Jurkat, Clone E6-1 (cell line): ENCODE data around the gene LSAMP.
"Not testable (repeated sequence)": the region's sequence is repeated elsewhere in the genome, so short reads cannot be mapped to it uniquely, and the experiment has no call there.

Experiments
- DNase-seq: peaks from one replicate; pipeline ENCODE4 v3.0.0-alpha.2; 2011; ENCODE audit warnings: low read depth, low spot score
- H3K4me3 ChIP-seq: 2 replicates; pipeline ENCODE4 v1.5.1; 2011; ENCODE audit warnings: mild to moderate bottlenecking, low read length, control low read depth, moderate library complexity

LSAMP gene

GRCh38 chr3:116263842-116264545 lies 181.3 kb downstream of the LSAMP start:
- no peak for DNase-seq
- H3K4me3 ChIP-seq: no peak overlapping the region

- no peak overlapping the region for H3K4me3 ChIP-seq
- no peak for DNase-seq
These were observed 184.8 kb downstream of the LSAMP start for GRCh38 chr3:116260491-116260890.

- no peak for DNase-seq
- H3K4me3 ChIP-seq: no peak overlapping the region
These were observed 185.3 kb downstream of the LSAMP start for GRCh38 chr3:116259984-116260383.

GRCh38 chr3:116256843-116257485 lies 188.3 kb downstream of the LSAMP start:
- DNase-seq: no peak
- H3K4me3 ChIP-seq: no peak overlapping the region

GRCh38 chr3:116254541-116254940 lies 190.7 kb downstream of the LSAMP start:
- DNase-seq: no peak
- no peak overlapping the region for H3K4me3 ChIP-seq

- H3K4me3 ChIP-seq: no peak overlapping the region
- DNase-seq: no peak
These were observed 191.8 kb downstream of the LSAMP start for GRCh38 chr3:116253511-116253910.

- H3K4me3 ChIP-seq: no peak overlapping the region
- no peak for DNase-seq
These were observed 197.7 kb downstream of the LSAMP start for GRCh38 chr3:116247605-116248004.

- no peak for DNase-seq
- H3K4me3 ChIP-seq: no peak overlapping the region
These were observed 198.8 kb downstream of the LSAMP start for GRCh38 chr3:116246406-116246980.

- no peak overlapping the region for H3K4me3 ChIP-seq
- DNase-seq: no peak
These were observed 202.5 kb downstream of the LSAMP start for GRCh38 chr3:116242825-116243224.

GRCh38 chr3:116241677-116242076 lies 203.6 kb downstream of the LSAMP start:
- no peak overlapping the region for H3K4me3 ChIP-seq
- no peak for DNase-seq

- H3K4me3 ChIP-seq: no peak overlapping the region
These were observed 205.0 kb downstream of the LSAMP start for GRCh38 chr3:116240261-116240660.

GRCh38 chr3:116238846-116239565 lies 206.3 kb downstream of the LSAMP start:
- DNase-seq: no peak
- no peak overlapping the region for H3K4me3 ChIP-seq

More at GRCh38 chr3:116240261-116240660, 205.0 kb downstream of the LSAMP start:
- no peak for DNase-seq

GRCh38 chr3:116233711-116234357 lies 211.5 kb downstream of the LSAMP start:
- DNase-seq: no peak
- H3K4me3 ChIP-seq: no peak overlapping the region

- no peak overlapping the region for H3K4me3 ChIP-seq
- DNase-seq: no peak
These were observed 214.8 kb downstream of the LSAMP start for GRCh38 chr3:116230431-116231020.

GRCh38 chr3:116226266-116226665 lies 219.0 kb downstream of the LSAMP start:
- DNase-seq: no peak
- no peak overlapping the region for H3K4me3 ChIP-seq

GRCh38 chr3:116216761-116217160 lies 228.5 kb downstream of the LSAMP start:
- no peak for DNase-seq
- H3K4me3 ChIP-seq: no peak overlapping the region

- DNase-seq: no peak
These were observed 233.4 kb downstream of the LSAMP start for GRCh38 chr3:116211901-116212300.

GRCh38 chr3:116208830-116209229 lies 236.5 kb downstream of the LSAMP start:
- not testable (repeated sequence) for H3K4me3 ChIP-seq, DNase-seq

More at GRCh38 chr3:116211901-116212300, 233.4 kb downstream of the LSAMP start:
- no peak overlapping the region for H3K4me3 ChIP-seq
